ENCODE data around the gene COL1A1.

The COL1A1 gene

DNA sequence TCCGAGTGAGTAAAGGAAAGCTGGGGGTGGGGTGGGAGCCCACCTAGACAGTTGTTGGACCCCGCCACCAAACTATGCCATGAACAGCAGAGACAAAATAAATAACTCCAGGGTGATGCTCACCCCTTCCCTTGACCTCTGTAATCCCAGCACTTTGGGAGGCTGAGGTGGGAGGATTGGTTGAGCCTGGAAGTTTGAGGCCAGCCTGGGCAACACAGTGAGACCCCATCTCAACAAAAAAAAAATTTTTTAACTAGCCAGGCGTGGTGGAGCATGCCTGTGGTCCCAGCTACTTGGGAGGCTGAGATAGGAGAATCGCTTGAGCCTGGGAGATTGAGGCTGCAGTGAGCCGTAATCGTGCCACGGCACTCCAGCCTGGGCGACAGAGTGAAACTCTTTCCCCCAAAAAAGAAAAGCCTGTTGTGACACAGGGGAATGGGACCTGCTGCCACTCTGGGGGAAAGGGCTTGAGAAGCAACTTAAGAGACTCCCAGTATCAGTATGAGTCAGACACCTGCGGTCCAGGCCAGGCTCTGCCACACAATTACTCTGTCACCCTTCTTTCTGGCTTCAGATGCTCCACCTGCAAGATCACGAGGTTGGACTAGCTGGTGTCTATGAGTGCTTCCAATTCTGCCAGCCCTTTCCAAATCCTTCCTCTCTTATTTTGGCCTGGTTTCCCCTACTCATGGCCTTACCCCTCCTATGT lies 30.6 kb downstream of the COL1A1 start:
- DNase-seq: no peak

DNA sequence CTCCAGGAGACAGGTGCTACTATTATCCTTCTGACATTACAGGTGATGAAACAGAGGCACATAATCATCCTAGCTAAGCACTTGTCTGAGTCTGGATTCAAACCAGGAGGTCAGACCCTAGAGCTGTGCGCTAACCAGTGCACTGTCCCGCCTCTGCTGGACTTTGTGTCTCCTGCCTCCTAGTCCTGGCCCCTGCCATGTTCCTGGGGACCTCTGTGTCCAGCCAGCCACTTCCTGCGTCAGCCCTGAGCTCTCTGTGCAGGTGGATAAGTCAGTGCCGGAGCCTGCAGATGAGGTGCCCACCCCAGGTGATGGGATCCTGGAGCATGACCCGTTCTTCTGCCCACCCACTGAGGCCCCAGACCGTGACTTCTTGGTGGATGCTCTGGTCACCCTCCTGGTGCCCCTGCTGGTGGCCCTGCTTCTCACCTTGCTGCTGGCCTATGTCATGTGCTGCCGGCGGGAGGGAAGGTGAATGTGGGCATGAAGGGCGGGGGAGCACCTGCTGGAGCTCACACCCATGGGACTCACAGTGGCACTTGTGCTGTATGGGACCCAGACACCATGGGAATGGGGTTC lies 31.5 kb downstream of the COL1A1 start:
- no peak for DNase-seq

DNA sequence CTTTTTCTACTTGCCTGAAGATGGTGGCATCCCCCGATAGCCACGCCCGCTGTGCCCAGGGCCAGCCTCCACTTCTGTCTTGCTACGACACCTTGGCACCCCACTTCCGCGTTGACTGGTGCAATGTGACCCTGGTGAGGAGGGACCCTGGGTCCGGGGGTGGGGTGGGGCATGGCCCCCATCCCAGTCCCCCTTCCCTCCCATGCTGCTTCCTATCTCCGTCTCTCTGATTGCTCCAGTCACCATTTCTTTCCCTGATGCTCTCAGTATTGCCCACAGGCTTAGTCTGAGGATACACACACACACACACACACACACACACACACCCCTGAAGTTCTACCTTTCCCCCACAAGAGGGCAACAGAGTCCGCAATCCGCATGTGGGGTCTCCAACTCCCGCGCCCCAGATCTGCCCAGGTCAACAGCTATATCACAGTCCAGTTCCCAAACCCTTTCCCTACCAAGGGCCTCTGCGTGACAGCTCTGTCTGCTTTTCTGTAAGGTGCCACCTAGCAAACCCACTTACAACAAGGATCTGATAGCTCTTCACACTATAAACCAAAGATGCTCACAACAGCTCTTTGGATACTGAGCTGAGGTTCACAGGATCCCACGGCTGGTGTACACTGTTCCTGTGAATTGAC lies 32.2 kb downstream of the COL1A1 start:
- peak; percentile 78 for DNase-seq

DNA sequence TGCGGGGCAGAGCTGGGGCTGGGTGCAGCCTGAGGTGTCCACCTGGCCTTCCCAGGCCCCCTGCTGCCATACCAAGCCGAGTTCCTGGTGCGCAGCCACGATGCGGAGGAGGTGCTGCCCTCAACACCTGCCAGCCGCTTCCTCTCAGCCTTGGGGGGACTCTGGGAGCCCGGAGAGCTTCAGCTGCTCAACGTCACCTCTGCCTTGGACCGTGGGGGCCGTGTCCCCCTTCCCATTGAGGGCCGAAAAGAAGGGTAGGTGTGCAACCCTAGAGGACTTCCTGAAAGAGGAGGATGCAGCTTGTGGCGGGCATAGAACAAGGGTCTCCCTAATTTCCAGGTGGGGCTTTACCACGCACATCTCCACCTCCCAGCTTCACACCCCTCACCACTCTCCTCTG lies 33.1 kb downstream of the COL1A1 start:
- DNase-seq: no peak

DNA sequence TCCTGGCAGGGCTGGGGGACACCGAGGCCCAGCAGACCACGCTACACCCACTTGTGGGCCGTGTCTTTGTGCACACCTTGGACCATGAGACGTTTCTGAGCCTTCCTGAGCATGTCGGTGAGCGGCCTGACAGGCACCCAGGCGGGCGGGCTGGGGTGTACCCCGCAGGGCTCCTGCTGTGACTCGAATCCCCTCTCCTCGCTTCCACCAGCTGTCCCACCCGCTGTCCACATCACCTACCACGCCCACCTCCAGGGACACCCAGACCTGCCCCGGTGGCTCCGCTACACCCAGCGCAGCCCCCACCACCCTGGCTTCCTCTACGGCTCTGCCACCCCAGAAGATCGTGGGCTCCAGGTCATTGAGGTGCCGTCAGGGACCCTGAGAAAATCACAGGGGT lies 34.1 kb downstream of the COL1A1 start:
- no peak for DNase-seq

DNA sequence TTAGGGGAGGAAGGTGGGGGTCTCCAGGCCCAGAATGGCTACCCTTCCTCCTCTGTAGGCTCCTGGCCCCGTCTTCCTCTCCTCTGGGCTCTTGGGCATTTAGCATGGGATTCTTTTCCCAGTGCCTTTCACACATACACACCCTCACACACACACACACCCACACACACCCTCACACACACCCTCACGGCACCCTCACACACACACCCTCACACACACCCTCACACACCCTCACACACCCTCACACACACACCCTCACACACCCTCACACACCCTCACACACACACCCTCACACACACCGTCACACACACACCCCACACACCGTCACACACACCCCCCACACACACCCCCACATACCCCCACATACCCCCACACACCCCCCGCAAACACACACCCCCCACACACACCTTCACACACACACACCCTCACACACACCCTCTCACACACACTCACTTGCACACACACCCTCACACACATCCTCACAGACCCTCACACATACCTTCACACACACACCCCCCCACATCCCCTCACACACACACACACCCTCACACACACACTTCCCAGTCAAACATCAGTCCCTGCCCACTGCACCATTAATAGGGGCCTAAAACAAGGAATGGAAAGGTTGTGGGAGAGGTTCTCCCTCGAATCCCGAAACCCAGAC lies 34.8 kb downstream of the COL1A1 start:
- no peak for DNase-seq

DNA sequence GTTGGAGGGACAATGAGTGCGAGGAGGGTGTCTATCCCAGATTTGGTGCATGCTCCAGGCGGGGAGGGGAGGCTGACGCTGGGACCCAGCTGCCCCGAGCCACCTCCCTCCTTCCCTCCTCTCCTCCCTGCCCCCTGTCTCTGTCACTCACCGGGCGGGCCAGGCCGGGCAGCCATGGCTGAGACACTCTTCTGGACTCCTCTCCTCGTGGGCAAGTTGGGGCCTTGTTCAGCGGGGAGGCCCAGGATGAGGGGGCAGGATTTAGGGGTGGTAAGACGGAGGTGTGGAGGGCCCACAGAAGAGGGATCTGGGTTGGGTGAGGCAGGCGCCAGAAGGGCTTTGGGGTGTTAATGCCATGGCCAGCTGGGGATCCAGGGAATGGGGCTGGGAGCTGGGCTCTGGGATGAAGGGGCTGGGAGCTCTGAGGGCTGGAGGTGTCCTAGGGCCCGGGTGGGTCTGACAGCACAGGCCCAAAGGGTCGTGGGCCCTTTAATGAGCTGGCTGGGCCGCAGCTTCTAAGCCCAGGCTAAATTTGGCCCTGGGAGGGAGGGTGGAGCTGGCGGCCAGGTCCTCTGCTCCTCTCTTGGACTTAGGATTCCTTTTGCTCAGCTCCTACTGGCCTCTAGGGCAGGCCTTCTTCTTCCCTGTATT lies 35.4 kb downstream of the COL1A1 start, which contains the start of gene SGCA:
Gene SGCA, plus strand, starts transcription at position 139 of the 651 bp plus-strand sequence. Its CDS starts 36 bp downstream, at position 175.
- no peak for DNase-seq

DNA sequence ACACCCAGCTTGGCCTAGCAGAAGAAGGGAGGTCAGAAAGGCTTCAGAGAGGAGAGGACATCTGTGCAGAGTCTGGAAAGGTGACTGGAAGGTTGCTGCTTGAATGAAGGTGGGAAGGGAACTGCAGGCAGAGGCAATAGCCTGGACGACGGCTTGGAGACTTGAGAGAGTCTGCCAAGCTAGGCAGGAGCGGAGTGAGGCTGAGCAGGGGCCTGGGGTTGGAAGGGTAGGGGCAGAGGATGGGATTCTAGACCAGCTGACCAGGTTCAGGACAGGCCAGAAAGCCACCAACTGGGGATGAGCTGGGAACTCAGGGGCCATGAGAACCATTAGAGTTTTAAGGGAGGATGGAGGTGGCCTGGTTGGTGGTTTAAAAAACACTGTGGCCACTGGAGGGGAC lies 36.0 kb downstream of the COL1A1 start:
- no peak for DNase-seq

DNA sequence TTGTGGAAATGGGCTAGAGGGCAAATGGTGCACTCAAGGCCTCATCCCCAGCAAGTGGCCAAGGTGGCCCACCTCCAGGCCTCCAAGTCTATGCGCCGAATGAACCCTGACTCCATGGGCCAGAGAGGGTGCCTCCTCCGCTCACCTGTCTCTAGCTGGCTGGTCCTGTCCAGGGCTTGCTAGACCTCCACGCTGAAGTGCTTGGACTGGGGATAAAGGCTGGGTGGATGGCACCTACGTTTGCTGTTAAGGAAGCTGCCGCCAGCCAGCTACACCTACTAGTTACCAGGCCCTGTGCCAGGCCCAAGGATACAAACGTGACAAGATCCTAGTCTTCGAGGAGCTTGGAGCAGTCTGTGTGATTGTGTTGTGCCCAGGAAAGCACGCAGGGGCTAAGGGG lies 36.4 kb downstream of the COL1A1 start:
- DNase-seq: no peak

DNA sequence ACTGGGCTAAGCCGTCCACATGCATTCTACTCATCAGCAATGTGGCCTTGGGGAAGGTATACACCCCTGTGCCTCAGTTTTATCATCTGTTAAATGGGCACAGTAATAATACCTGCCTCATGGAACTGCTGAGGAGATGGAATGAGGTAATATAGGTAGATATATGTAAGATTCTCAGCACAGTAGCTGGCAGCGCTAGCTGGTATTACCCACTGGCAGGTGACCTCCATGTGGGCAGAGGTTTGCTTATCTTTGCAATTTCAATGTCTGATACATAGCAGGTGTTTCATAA lies 36.8 kb downstream of the COL1A1 start:
- no peak for DNase-seq

DNA sequence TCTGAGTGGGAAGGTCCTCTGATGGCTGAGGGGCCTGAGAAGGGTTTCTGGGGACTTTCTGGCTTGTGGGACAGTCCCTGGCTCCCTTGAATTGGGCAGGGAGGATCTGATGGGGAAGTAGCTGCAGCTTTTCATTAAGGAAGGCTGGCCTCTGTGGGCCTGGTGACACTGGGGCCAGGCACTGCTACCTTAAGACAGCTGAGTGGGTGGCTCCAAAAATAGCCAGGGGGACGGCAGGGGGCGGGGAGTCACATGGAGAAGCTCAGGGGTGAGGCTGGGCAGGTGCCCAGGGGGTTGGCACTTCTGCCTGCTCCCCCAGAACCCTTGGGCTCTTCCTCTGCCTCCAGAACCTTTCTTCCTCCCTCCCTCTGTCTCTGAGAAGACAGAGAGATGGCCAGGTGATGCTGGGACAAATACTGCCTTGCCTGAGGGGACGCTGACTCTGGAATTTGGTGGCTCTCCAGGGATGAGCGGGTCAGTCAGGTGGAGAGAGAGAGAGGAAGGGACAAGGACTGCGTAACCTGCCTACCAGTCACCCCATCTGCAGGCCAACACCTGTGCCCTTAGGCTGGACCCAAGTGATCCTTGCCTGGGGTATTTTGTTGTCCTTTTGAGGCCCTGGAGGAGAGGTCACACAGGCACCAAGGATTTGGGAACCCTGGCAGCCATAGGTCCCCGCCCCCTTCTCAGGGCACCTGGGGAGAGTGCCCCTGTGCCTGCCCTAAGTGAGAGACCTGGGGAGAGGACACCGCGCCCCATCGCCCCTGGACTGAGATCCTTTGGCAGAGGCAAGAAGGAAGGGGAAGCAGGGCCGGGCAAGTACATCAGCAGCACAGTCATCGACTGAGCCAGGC lies 37.4 kb downstream of the COL1A1 start:
- peak; percentile 41 for DNase-seq

DNA sequence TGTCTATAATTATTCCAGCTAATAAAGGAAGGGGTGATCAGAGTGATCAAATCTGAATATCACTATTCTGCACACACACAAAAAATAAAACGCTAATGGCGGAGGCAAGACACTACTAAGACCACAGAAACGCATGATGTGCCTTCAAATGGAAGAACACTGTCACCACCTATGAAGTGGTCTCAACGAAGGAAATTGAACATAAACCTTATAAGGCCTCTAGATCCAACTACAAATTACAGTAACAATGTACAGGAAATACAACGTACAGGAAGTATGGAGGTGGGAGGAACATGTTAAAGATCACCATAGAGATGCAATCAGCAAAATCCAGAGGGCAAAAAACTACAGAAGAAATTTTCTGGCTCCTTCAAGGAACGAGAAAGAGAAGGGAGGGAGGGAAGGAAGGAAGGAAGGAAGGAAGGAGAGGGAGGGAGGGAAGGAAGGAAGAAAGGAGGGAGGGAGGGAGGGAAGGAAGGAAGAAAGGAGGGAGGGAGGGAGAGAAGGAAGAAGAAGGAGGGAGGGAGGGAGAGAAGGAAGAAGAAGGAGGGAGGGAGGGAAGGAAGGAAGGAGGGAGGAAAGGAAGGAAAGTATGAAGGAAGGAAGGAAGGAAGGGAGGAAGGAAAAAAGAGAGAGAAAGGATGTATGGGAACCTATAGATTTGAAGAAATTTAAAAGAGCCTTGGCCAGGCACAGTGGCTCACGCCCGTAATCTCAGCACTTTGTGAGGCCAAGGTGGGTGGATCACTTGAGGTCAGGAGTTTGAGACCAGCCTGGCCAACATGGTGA lies 38.8 kb downstream of the COL1A1 start:
- no peak for DNase-seq

DNA sequence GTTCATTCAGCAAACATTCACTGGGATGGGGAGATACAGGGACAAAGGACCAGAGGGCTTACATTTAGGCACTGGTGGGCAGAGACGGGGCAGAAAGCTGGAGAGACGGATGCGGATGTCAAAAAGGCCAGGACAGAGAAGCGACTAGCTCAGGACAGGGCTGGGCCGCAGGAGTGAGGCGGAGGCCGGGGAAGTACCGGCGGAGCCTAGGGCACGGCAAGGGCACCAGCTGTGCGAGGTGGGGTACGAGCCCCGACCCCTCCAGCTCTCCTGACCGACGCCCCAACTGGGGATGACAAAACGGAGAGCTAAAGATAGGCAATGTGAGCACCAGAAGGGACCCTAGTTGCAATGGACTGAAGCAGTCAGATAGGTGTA lies 39.5 kb downstream of the COL1A1 start:
- DNase-seq: no peak

DNA sequence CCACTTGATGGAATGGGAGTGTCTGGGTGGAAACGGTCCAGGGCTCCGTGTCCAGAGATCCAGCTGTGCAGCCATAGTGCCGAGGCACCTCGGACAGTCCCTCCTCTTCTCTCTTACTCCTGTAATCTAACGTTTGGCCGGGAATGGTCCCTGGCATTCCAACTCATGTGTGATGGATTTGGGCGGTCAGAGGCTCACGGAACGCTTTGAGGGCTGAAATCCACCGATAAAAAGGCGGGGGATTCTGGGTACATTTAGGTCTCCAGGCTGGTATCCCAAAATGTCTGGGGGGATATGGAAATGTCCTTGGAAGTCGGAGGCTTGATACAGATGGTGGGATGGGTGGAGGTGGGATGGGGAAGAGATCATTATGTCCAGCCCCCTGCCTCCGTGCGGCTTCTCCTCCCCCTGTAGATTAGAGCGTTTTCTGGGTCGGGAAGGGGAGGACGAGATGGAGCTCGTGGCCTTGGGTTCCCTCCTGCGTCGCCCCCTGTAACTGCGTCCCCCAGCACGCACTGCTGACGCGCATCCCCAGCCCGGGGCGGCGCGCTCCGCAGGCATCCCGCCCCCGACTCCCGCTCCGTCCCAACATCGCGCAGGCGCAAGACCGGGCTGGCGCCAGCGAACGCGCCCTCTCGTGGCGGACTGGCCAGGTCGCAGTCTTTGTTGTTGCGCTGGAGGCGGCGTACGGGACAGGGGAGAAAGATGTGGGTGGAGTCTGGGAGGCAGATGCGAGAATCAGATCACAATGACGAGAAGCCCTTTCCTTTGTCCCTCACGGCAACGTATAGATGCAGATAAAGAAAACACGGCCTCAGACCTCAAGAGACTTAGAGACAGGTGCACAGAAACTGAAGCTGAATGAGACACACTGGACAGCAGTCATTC lies 40.2 kb downstream of the COL1A1 start:
- peak; percentile 93 for DNase-seq

DNA sequence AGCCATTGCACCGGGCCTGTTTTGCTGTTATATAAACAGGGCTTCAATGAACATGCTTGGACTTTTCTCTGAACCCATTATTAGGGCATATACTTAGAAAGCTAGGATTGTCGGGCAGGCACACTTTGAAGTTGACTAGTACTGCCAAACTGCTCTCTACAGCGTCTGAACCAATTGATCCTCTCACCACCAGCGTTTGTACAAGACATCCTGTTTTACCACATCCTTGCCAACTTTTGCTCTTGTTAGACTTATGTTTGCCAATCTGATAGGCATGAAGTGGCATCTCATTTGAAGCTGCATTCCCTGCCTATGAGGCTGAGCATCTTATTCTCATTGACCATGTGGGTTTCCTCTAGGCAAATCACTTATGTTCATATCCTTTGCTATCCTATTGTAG lies 43.5 kb downstream of the COL1A1 start:
- no peak for DNase-seq

DNA sequence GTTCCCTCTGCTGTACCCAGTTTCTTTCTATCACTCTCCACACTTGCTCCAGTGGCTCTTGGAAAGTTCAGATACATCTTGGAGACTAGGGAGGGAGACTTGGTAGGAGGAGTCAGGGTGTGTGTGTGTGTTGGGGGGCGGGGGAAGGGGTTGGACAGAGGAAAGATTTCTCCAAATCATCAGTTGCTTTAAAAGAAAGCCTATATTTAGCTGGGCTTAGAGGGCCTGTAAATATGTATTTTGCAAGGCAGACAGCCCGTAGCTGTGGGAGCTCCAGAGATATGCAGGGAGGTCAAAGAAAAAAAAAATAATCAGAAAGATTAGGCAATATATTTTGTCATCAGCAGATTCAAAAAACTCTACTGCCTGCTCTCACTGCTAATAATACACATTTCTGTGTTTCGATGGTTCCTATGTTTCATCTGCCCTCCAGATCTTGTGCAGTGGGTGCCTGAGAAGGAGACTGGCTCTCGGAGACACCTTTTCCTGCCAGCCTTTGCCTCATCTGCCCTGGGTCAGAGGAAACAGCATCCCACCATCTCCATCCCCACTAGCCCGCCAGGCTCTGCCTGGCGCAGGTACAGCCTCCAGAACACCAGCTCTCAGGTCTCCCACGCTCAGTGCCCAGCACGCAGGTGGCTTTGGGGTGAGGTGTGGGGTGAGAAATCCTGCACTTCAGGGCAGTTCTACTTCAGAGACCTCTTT lies 46.2 kb downstream of the COL1A1 start:
- no peak for DNase-seq

DNA sequence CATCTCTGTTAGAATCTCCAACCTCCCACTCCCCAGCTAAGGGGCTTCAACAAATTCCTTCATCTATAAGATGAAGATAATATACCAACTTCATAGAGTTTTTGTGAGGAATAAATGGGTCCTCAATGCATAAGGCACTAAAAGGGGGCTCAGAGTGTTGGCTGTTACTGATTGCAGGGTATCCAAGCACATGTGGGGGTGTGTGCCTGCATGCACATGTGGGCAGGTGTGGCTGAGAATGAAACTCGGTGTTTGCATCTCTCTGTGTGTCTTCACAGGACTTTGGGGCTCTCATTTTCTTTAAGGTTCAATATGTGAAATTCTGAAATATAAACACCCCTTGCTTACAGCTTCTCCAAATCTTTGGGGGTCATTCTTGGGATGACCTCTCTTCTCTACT lies 46.8 kb downstream of the COL1A1 start:
- no peak for DNase-seq

DNA sequence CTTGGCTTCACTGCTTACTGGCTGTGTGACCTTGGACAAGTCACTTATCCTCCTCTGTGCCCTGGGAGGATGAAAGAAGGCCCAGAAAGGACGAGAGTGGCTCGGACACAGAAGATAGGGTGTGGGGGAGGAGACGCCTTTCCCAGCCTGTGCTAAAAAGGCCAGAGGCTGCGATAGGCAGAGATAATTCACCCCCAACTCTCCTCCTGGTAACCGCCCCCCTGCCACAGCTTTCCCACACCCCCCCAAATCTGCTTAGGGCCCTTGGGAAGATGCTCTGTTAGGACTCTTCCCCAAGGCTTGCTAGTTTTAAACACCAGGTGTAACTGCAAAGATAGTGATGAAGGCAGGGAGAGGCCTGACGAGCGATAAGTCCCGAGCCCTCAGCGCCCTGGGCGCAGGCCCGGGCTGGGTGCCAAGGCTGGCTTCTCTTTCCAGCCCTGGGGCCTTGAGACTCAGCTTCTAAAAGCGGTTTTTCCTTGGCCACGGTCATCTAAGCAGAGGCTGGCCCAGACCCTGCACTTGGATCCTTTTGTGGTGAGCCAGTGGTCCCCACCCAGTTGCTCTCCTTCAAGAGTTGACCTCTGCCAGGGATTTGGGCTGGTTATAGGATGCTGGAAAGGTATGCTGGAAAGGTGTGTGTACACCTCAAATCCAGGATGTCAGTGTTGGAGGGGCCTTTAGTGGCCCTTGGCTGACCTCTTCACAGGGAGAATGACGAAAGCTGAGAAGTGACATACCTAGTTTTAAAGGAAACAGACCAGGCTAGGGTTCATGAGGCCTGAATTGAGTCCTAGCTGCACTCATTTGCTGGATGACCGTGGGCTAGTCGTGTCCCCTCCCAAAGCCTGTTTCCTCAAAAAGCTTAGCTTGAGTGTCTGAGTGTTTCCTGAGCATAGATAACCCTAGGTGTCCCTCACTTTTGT lies 47.5 kb downstream of the COL1A1 start:
- DNase-seq: no peak

DNA sequence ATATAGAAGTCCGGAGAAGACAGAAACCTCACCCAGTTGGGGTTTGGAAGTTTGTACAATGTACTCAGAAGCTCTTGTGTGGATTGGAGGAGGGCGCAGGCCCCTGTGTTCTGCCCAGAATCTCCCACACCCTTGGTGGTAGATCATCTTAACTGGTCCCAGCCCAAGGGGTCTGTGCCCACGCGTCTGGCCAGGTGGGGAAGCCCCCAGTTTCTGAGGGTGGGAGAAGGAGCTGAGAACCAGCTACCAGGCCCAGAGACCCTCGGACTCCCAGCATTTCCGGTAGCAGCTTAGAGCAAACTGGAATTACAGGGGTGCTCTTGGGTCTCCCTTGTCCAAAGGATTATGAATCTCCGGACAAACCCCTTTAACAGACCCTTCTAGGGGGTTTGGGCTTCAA lies 48.7 kb downstream of the COL1A1 start:
- DNase-seq: no peak

Data from CD4-positive, alpha-beta T cell treated with Interferon gamma for 1 hour (primary cell).